HepG2 (cell line): ENCODE data around the gene KDM1B. TPM values are rescaled to one million over a fixed set of nuclear protein-coding genes. Genes with fewer than 3 reads are reported as not detected.

Source experiments
- ATF1 ChIP-seq: IDR thresholded peaks from 2 replicates; pipeline ENCODE4 v1.6.1; 2016; ENCODE audit warnings: mild to moderate bottlenecking, control low read depth
- HDAC2 ChIP-seq: sonication (generic); formaldehyde crosslinking; IDR thresholded peaks from 2 replicates; pipeline ENCODE4 v1.4.0; 2020; ENCODE audit warnings: missing genetic modification reagents
- KDM1A ChIP-seq: IDR thresholded peaks from 2 replicates; pipeline ENCODE4 v1.6.1; 2016; ENCODE audit warnings: missing compliant biosample characterization
- KDM3A ChIP-seq: IDR thresholded peaks from 2 replicates; pipeline ENCODE4 v1.6.1; 2018; ENCODE audit warnings: low read depth, missing compliant biosample characterization
- LRRFIP1 ChIP-seq: sonication (generic); formaldehyde crosslinking; conservative IDR thresholded peaks from 2 replicates; pipeline ENCODE4 v1.4.0; 2020; ENCODE audit warnings: missing genetic modification reagents
- MTA3 ChIP-seq: sonication (generic); formaldehyde crosslinking; IDR thresholded peaks from 2 replicates; pipeline ENCODE4 v1.4.0; 2020; ENCODE audit warnings: missing genetic modification reagents
- RORA ChIP-seq: sonication (generic); formaldehyde crosslinking; IDR thresholded peaks from 2 replicates; pipeline ENCODE4 v1.5.0; 2020; ENCODE audit warnings: mild to moderate bottlenecking, missing genetic modification reagents, moderate library complexity
- SKIL ChIP-seq: sonication (generic); formaldehyde crosslinking; IDR thresholded peaks from 2 replicates; pipeline ENCODE4 v1.8.0; 2022; ENCODE audit warnings: missing genetic modification reagents, mild to moderate bottlenecking, moderate library complexity, borderline replicate concordance
- SNAPC2 ChIP-seq: sonication (generic); formaldehyde crosslinking; IDR thresholded peaks from 2 replicates; pipeline ENCODE4 v1.8.1; 2022; ENCODE audit warnings: mild to moderate bottlenecking, missing genetic modification reagents
- SNRNP70 ChIP-seq: fragments of 200-400 bp; formaldehyde crosslinking; IDR thresholded peaks from 2 replicates; pipeline ENCODE4 v1.6.1; 2017; ENCODE audit warnings: mild to moderate bottlenecking, low read depth, low read length, moderate library complexity
- TP53 ChIP-seq: sonication (generic); formaldehyde crosslinking; conservative IDR thresholded peaks from 2 replicates; pipeline ENCODE4 v1.4.0; 2020; ENCODE audit warnings: missing genetic modification reagents
- YEATS2 ChIP-seq: sonication (generic); formaldehyde crosslinking; IDR thresholded peaks from 2 replicates; pipeline ENCODE4 v1.4.0; 2020; ENCODE audit warnings: missing genetic modification reagents, borderline replicate concordance
- ZBTB4 ChIP-seq: sonication (generic); formaldehyde crosslinking; IDR thresholded peaks from 2 replicates; pipeline ENCODE4 v1.4.0; 2020; ENCODE audit warnings: missing genetic modification reagents, mild to moderate bottlenecking, borderline replicate concordance
- ZNF136 ChIP-seq: sonication (generic); formaldehyde crosslinking; IDR thresholded peaks from 2 replicates; pipeline ENCODE4 v1.8.1; 2022; ENCODE audit warnings: low read depth, mild to moderate bottlenecking, moderate library complexity, missing genetic modification reagents
- ZNF234 ChIP-seq: sonication (generic); formaldehyde crosslinking; conservative IDR thresholded peaks from 2 replicates; pipeline ENCODE4 v1.5.1; 2020; ENCODE audit warnings: mild to moderate bottlenecking, missing genetic modification reagents
- ZNF296 ChIP-seq: sonication (generic); formaldehyde crosslinking; conservative IDR thresholded peaks from 2 replicates; pipeline ENCODE4 v1.5.0; 2020; ENCODE audit warnings: mild to moderate bottlenecking, missing genetic modification reagents
- ZNF451 ChIP-seq: sonication (generic); formaldehyde crosslinking; IDR thresholded peaks from 2 replicates; pipeline ENCODE4 v1.5.0; 2020; ENCODE audit warnings: mild to moderate bottlenecking, missing genetic modification reagents
- ZNF691 ChIP-seq: sonication (generic); formaldehyde crosslinking; IDR thresholded peaks from 2 replicates; pipeline ENCODE4 v1.4.0; 2020; ENCODE audit warnings: missing genetic modification reagents, low read depth, mild to moderate bottlenecking, borderline replicate concordance
- polyA plus RNA-seq, 8 experiments: library from polyadenylated mRNA; depleted of rRNA in 3 of 8; stranded (reverse) in 7 of 8; unstranded in 1 of 8; fragments of >200 nt; fragmentation: Illumina TruSeq in 4 of 8; extraction: Trizol in 4 of 8; gene quantifications; 2 replicates each; pipeline versions ENCODE4 v1.2.1 to v1.2.3, GENCODE V29; 2011 to 2016; ENCODE audit warnings: low read depth in 4 of 8, missing spikeins in 1 of 8, mixed read lengths in 1 of 8; ENCODE audit not compliant: insufficient read depth in 1 of 8
- total RNA-seq, 5 experiments: library from RNA; depleted of rRNA; stranded (reverse); fragments of >200 nt; fragmentation: Illumina TruSeq; extraction: Trizol; gene quantifications; 2 replicates each; pipeline ENCODE4 v1.2.3, GENCODE V29; 2016; ENCODE audit warnings: low read depth in 1 of 5

Gene KDM1B
- total and polyA plus RNA-seq, 2 of the 13 experiments (the other 11 are each of a cell fraction or from before 2014, with no cell fraction given), result 9.8 to 13.2 TPM

- peak; percentile 100 for TF ChIP-seq KDM3A (CRISPR knock-in tag)
- no peak; the same call in 1 of the 2 replicates for TF ChIP-seq ZNF234 (CRISPR knock-in tag)
- TF ChIP-seq ATF1 (CRISPR knock-in tag), result peak; percentile 58; the same call in 1 of the 2 replicates
- no peak for TF ChIP-seq TP53
- TF ChIP-seq SNRNP70, result no peak
- peak; percentile 100 for TF ChIP-seq SKIL (CRISPR knock-in tag)
- TF ChIP-seq LRRFIP1 (CRISPR knock-in tag), result no peak
- peak; percentile 84; the same call in 1 of the 2 replicates for TF ChIP-seq ZBTB4 (CRISPR knock-in tag)
- TF ChIP-seq HDAC2 (CRISPR knock-in tag), result peak; percentile 97
- no peak for TF ChIP-seq ZNF136 (CRISPR knock-in tag)
- peak; percentile 99 for TF ChIP-seq ZNF691 (CRISPR knock-in tag)
- peak; percentile 95 for TF ChIP-seq YEATS2 (CRISPR knock-in tag)
- TF ChIP-seq SNAPC2 (CRISPR knock-in tag), result no peak; the same call in 1 of the 2 replicates
- TF ChIP-seq RORA (CRISPR knock-in tag), result no peak
- TF ChIP-seq MTA3 (CRISPR knock-in tag), result no peak
- peak; percentile 100 for TF ChIP-seq ZNF451 (CRISPR knock-in tag)
- peak; percentile 67; the same call in 1 of the 2 replicates for TF ChIP-seq KDM1A
- TF ChIP-seq ZNF296, result peak; percentile 58; the same call in 1 of the 2 replicates
Observed at GRCh38 chr6:18122128-18123093, 32.8 kb upstream of the KDM1B start, which contains the start of gene NHLRC1 (continued).
